PC-9 (cell line): ENCODE results near the gene SYNDIG1.

Source experiments
- CTCF ChIP-seq: fragments of 200-600 bp; sonication (generic); conservative IDR thresholded peaks from 2 replicates; pipeline ENCODE4 v1.6.1; 2017; ENCODE audit warnings: mixed run types, antibody characterized with exemption, mild to moderate bottlenecking, moderate library complexity
- EZH2 ChIP-seq: fragments of 200-600 bp; sonication (generic); IDR thresholded peaks from 2 replicates; pipeline ENCODE4 v1.8.0; 2017; ENCODE audit warnings: antibody characterized with exemption, low read depth

GRCh38 chr20:24444526-24445190, 24.8 kb upstream of the SYNDIG1 start:
- no peak for TF ChIP-seq EZH2
- TF ChIP-seq CTCF = no peak
